Measurements from ENCODE around the gene CAMTA1.
"Not testable (repeated sequence)": the region's sequence is repeated elsewhere in the genome, so short reads cannot be mapped to it uniquely, and the experiment has no call there.

CAMTA1 gene

GRCh38 chr1:7409278-7409677 lies 624.0 kb downstream of the CAMTA1 start:
- no peak for DNase-seq (ENCODE audit: low read depth)

- DNase-seq (ENCODE audit: low read depth): no peak
These were observed 624.9 kb downstream of the CAMTA1 start for GRCh38 chr1:7410156-7410555.

- DNase-seq (ENCODE audit: low read depth): not testable (repeated sequence)
These were observed 632.4 kb downstream of the CAMTA1 start for GRCh38 chr1:7417618-7418017.

- no peak for DNase-seq (ENCODE audit: low read depth)
These were observed 633.3 kb downstream of the CAMTA1 start for GRCh38 chr1:7418442-7419080.

GRCh38 chr1:7420098-7420445 lies 634.8 kb downstream of the CAMTA1 start:
- no peak for DNase-seq (ENCODE audit: low read depth)

- no peak for DNase-seq (ENCODE audit: low read depth)
These were observed 635.3 kb downstream of the CAMTA1 start for GRCh38 chr1:7420470-7421100.

- DNase-seq (ENCODE audit: low read depth): no peak
These were observed 636.3 kb downstream of the CAMTA1 start for GRCh38 chr1:7421471-7422075.

GRCh38 chr1:7422081-7422480 lies 636.8 kb downstream of the CAMTA1 start:
- DNase-seq (ENCODE audit: low read depth): no peak

- DNase-seq (ENCODE audit: low read depth): no peak
These were observed 637.3 kb downstream of the CAMTA1 start for GRCh38 chr1:7422561-7422960.

GRCh38 chr1:7422966-7423365 lies 637.7 kb downstream of the CAMTA1 start:
- no peak for DNase-seq (ENCODE audit: low read depth)

GRCh38 chr1:7424352-7424890 lies 639.2 kb downstream of the CAMTA1 start:
- DNase-seq (ENCODE audit: low read depth): no peak

GRCh38 chr1:7425229-7425628 lies 640.0 kb downstream of the CAMTA1 start:
- no peak for DNase-seq (ENCODE audit: low read depth)

GRCh38 chr1:7425771-7426170 lies 640.5 kb downstream of the CAMTA1 start:
- DNase-seq (ENCODE audit: low read depth): no peak

GRCh38 chr1:7426780-7427604 lies 641.7 kb downstream of the CAMTA1 start:
- no peak for DNase-seq (ENCODE audit: low read depth)

- DNase-seq (ENCODE audit: low read depth): no peak
These were observed 642.5 kb downstream of the CAMTA1 start for GRCh38 chr1:7427605-7428300.

GRCh38 chr1:7429290-7429689 lies 644.0 kb downstream of the CAMTA1 start:
- no peak for DNase-seq (ENCODE audit: low read depth)

GRCh38 chr1:7430047-7430608 lies 644.9 kb downstream of the CAMTA1 start:
- no peak for DNase-seq (ENCODE audit: low read depth)

- no peak for DNase-seq (ENCODE audit: low read depth)
These were observed 645.4 kb downstream of the CAMTA1 start for GRCh38 chr1:7430691-7431090.

GRCh38 chr1:7432102-7432899 lies 647.0 kb downstream of the CAMTA1 start:
- DNase-seq (ENCODE audit: low read depth): no peak

- DNase-seq (ENCODE audit: low read depth): no peak
These were observed 647.7 kb downstream of the CAMTA1 start for GRCh38 chr1:7432900-7433380.

GRCh38 chr1:7434566-7434965 lies 649.3 kb downstream of the CAMTA1 start:
- no peak for DNase-seq (ENCODE audit: low read depth)
